Putamen (tissue), 1 donor: ENCODE results near the gene NUAK2.
A peak's percentile ranks its signal among the peaks of the same experiment; 100 is the strongest.
"Not testable (repeated sequence)": the region's sequence is repeated elsewhere in the genome, so short reads cannot be mapped to it uniquely, and the experiment has no call there.

Experiments
- DNase-seq: peaks from one replicate; pipeline ENCODE4 v3.0.0-alpha.2; 2016; ENCODE audit warnings: low spot score

NUAK2 gene

GRCh38 chr1:205296154-205296553 lies 25.4 kb downstream of the NUAK2 start:
- DNase-seq: no peak

- DNase-seq: no peak
Measured at GRCh38 chr1:205294934-205295333, 26.6 kb downstream of the NUAK2 start.

- DNase-seq: no peak
Measured at GRCh38 chr1:205294175-205294917, 27.2 kb downstream of the NUAK2 start.

GRCh38 chr1:205293350-205294074 lies 28.0 kb downstream of the NUAK2 start:
- no peak for DNase-seq

DNA sequence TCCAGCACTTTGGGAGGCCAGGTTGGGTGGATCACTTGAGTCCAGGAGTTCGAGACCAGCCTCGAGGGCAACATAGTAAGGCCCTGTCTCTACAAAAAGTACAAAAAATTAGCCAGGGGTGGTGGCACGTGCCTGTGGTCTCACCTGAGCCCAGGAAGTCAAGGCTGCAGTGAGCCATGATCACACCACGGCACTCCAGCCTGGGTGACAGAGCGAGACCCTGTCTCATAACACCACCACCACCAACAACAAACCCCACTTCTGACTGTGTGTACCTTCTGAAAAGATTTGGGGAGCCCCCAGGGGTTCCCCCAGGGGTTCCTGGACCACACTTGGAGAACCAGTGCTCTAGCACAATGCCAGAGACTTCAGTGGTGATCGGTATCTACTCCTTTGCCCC lies 29.9 kb downstream of the NUAK2 start:
- DNase-seq: no peak

GRCh38 chr1:205287767-205288559 lies 33.6 kb downstream of the NUAK2 start:
- DNase-seq: no peak

GRCh38 chr1:205287076-205287475 lies 34.5 kb downstream of the NUAK2 start:
- no peak for DNase-seq

GRCh38 chr1:205286335-205286950 lies 35.1 kb downstream of the NUAK2 start:
- DNase-seq: no peak

DNA sequence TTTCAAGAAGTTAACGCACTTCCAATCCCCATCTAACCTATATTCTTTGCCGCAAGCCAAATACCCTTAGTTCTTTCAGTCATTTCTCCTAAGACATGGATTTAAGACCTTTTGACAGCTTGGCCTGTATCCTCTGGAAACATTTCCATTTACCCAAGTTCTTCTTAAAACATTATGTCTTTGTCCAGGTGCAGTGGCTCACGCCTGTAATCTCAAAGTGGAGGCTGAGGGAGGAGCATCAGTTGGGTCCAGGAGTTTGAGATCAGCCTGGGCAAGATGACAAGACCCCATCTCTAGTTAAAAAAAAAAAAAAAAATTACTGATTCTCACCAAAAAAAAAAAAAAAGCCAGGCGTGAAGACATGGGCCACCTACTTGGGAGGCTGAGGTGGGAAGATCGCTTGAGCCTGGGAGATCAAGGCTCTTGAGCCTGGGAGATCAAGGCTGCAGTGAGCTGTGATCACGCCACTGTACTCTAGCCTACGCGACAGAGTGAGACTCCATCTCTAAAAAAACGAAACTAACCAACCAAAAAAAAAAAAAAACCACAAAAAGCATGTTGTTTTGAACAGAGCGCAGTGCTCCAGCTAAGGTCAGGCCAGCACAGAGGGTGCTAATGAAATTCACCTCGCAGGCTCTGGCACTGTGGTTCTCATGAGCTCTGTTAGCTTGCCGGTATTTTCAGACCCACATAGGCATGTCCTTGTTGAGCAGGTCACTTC lies 36.0 kb downstream of the NUAK2 start:
- DNase-seq: no peak

DNA sequence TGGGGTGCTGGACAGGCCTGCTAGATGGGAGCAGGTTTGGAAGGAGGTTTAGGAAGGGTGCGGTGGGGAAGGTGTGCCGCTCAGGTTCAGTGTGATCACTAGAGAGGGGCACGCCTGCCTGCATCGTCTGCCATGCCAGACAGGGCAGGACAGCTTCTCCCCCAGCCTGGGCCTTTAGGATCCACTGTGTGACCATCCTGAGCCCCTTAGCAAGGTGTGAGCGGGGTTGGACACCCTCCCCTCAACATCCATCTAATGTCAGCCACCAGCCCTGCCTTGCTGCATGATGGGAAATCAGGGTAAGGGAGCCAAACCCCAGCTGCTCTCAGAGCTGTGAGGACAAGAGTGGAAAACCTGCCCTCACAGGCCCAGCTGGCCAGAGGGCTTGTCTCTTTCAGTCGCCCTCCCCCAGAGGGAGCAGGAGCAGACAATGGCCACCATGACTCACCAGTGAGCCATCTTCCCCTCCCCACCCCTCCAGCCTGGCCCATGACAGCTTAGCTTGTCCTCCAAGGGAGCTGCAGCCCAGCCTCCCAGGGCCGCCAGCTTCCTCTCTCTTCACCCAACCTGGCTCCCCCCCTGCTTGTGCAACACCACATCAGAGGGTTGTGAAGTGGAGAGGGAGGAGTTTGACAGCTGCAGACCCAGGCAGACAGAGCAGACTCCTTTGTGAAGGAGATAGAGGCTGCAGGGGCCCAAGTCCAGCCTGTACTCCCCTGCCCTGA lies 37.0 kb downstream of the NUAK2 start:
- peak; percentile 94 for DNase-seq

DNA sequence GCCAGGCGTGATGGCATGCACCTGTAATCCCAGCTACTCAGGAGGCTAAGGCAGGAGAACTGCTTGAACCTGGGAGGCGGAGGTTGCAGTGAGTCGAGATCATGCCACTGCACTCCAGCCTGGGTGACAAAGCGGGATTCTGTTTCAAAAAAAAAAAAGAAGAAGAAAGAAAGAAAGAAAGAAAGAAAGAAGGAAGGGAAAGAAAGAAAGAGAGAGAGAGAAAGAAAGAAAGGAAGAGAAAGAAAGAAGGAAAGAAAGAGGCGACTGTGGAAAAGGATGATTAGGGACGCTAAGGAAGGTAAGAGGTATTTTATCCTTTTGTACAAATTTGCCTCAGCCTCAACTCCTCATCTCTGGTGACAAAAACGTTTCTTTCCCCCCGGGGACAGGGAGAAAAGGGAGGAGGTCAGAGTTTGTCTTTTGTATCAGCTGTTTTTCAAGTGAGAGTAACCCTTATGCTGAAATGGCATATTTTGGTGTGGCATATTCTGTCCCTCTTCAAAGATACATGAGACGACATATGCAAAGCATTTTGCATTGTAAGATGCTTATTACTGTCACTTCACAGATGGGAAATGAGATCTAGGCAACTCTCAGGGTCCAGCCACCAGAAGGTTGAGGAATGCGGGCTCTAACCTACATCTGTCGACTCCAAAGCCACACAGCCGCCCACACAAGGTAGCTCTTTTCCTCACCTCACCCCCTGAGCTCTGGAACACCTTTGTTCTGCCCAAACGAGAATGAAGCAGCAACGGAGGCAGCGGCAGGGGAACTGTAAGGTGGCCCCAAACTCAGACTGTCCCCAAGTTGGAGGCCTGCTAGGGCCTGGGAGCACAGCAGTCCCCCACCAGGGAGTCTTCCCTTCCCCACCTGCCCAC lies 38.0 kb downstream of the NUAK2 start:
- no peak for DNase-seq

- not testable (repeated sequence) for DNase-seq
Measured at GRCh38 chr1:205280666-205281395, 40.7 kb downstream of the NUAK2 start.

DNA sequence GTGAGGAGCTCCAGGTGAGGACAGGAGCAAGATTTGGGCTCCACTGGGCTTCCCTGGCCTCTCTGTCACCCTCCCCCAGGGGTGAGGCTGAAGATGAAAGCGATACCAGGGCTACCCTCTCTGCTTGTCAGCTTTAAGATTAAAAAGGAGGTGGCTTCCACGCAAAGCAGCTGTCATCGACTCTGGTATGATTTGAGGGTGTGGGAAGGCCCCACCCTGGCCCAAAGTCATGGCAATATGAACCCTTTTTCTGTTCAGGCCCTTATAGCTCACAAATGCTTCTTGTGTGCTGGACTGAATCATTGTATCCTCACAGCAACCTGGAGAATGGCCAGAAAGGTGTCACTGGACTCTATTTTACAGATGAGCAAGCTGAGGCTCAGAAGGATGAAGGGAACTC lies 41.6 kb downstream of the NUAK2 start:
- DNase-seq: no peak

GRCh38 chr1:205276689-205277065 lies 44.9 kb downstream of the NUAK2 start:
- no peak for DNase-seq

- no peak for DNase-seq
Measured at GRCh38 chr1:205275916-205276688, 45.4 kb downstream of the NUAK2 start.

DNA sequence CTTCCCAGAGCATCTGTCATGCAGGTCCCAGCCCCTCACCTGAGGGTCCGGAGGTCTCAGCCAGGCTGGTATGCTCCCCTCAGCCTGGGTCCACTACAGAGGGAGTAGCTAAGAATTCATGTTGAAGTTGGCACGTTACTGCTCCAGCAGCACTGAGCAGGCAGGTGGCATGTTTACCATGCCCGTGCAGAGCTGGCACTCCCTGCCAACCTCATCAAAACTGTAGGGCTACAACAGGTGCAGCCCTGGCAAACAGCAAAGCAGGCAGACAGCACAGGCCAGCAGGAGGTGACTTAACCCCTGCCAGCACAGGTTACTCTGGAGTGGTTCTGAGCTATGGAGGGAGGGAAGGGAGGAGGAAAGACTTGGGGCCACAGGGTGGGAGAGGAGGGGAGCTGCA lies 46.4 kb downstream of the NUAK2 start:
- no peak for DNase-seq

DNA sequence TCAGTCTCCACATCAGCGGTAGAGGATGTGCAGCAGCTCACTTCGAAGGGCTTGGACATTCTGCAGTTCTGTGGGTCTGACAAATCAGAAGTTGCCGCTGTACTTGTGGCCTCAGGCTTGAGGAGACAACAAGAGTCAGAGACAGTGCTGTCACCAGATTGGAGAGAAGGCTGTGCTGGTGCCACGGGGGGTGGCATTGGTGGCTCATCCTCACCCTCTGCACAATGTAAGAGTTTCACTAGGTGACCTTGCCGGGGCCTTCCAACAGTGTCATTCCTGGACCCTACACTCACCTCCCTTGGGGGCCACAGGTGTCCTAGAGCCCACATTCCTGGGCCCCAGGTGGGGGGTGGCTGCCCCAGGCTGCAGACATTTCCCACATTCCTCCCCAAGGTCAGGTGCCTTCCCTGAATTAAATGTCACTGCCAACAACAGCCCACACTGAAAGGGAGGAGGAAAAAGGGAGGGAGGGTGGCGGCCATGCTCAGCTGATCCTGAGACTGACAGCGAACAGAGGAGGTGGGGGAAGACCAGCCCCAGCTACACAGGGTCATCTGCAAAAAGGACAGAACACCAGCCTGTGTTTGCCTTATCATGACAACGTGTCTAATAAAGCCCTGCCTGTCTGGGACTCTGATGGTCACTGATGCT lies 47.4 kb downstream of the NUAK2 start:
- DNase-seq: no peak

- DNase-seq: peak; percentile 81
Measured at GRCh38 chr1:205273551-205273982, 48.0 kb downstream of the NUAK2 start.
